Testis (tissue), 3 donors: Measurements from ENCODE around the gene HSPA12A. TPM values are rescaled to one million over a fixed set of nuclear protein-coding genes. Genes with fewer than 3 reads are reported as not detected.

Experiments used
- DNase-seq: peaks from one replicate; pipeline ENCODE4 v3.0.0-alpha.2; 2019
- H3K27ac ChIP-seq, 2 donors: fragments of 200-600 bp; sonication (generic); one replicate each; pipeline ENCODE4 v1.5.1; 2019
- H3K27me3 ChIP-seq: fragments of 200-600 bp; sonication (generic); one replicate; pipeline ENCODE4 v1.5.1; 2019
- H3K36me3 ChIP-seq: fragments of 200-600 bp; sonication (generic); one replicate; pipeline ENCODE4 v1.5.1; 2017; ENCODE audit warnings: low read depth; ENCODE audit errors: missing control alignments
- H3K4me1 ChIP-seq: fragments of 200-600 bp; sonication (generic); one replicate; pipeline ENCODE4 v1.5.1; 2019
- H3K4me3 ChIP-seq, 2 donors: fragments of 200-600 bp; sonication (generic); one replicate each; pipeline ENCODE4 v1.5.1; 2017 to 2019
- H3K9me3 ChIP-seq: fragments of 200-600 bp; sonication (generic); one replicate; pipeline ENCODE4 v1.5.1; 2017
- CTCF ChIP-seq, 3 experiments: fragments of 450-650 bp in 2 of 3; fragments of 200-600 bp in 1 of 3; sonication (generic) in 1 of 3; IDR thresholded peaks; one replicate each; pipeline ENCODE4 v1.5.1; 2016 to 2019; ENCODE audit warnings: antibody characterized with exemption in 3 of 3, mild to moderate bottlenecking in 2 of 3, moderate library complexity in 1 of 3
- POLR2A ChIP-seq: fragments of 450-650 bp; IDR thresholded peaks from one replicate; pipeline ENCODE4 v1.6.1; 2017; ENCODE audit warnings: antibody characterized with exemption, mild to moderate bottlenecking, moderate library complexity
- WGBS, 2 donors: methylation state at CpG; one replicate each; pipeline ENCODE4 v1.1.5; 2018; 5-methylcytosine and 5-hydroxymethylcytosine counted together
- intact Hi-C: fragments of 100-400 bp; cut with DNase I; formaldehyde crosslinking; loops from one replicate; pipeline ENCODE4 v1.15.1; 2023; ENCODE audit warnings: low total_unique reads
- polyA plus RNA-seq: library from polyadenylated mRNA; stranded (reverse); fragments of 350-450 nt; fragmentation: Illumina TruSeq; extraction: RNeasy Lipid Tissue Mini Kit (QIAGEN cat#74804); gene quantifications from one replicate; pipeline ENCODE4 v1.2.3, GENCODE V29; 2014; ENCODE audit warnings: low read depth, low replicate concordance; ENCODE audit not compliant: insufficient read depth
- total RNA-seq, 2 donors: library from RNA; depleted of rRNA; stranded (reverse); fragments of >200 nt; gene quantifications; one replicate each; pipeline ENCODE4 v1.2.3, GENCODE V29; 2016

HSPA12A gene
- total and polyA plus RNA-seq, 3 donors from 2014 or later = 20.9 to 34.6 (median 28.4) TPM

GRCh38 chr10:116719804-116720203, 22.6 kb downstream of the HSPA12A start:
- H3K36me3 ChIP-seq = no peaks in the 10 kb centered on the region
- H3K9me3 ChIP-seq = no peaks in the 10 kb centered on the region
- DNase-seq = no peak
- no peaks in the 10 kb centered on the region for H3K27me3 ChIP-seq
- peaks cover 47% of the 10 kb centered on the region for H3K4me1 ChIP-seq
- intact Hi-C loops = no loop called here
- H3K4me3 ChIP-seq = no peak overlapping the region
- TF ChIP-seq CTCF (IDR thresholded peaks at IDR 0.05) (no peak), POLR2A (no peak)
- H3K27ac ChIP-seq = no peak overlapping the region
- WGBS, 2 donors = 58 to 68% methylated on average over 1 of the region's 1 CpG

DNA sequence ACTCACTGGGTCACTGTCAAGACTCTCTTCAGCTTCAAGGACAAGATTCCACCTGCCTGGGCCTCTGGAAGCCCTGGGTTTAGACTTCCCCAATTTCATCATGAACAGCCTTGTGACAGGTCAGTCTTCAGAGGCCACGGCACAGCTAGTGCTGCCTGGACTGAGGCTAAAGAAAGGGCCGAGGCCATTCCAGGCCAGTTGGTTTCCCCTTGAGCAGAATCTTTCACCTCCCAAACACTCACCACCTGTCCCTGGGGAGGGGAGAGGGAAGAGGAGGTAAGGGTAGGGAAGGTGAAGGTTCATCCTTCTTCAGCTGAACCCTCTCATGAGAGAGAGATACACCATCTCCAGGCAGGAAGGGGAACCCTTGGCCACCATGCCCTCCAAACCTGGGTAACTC, 24.3 kb downstream of the HSPA12A start:
- WGBS, 2 donors = 68 to 82% methylated on average over 2 of the region's 2 CpGs
- Histone ChIP-seq H3K36me3 (no peaks in the 10 kb centered on the region), H3K4me1 (peaks cover 47% of the 10 kb centered on the region), H3K27ac (no peak overlapping the region), H3K27me3 (no peaks in the 10 kb centered on the region), H3K4me3 (no peak overlapping the region), H3K9me3 (no peaks in the 10 kb centered on the region)
- no peak for DNase-seq
- no peak for TF ChIP-seq CTCF (IDR thresholded peaks at IDR 0.05)
- no peak for TF ChIP-seq POLR2A
- intact Hi-C loops = no loop called here

GRCh38 chr10:116716381-116716780, 26.0 kb downstream of the HSPA12A start:
- peaks cover 35% of the 10 kb centered on the region for H3K4me1 ChIP-seq
- TF ChIP-seq CTCF (IDR thresholded peaks at IDR 0.05) (no peak), POLR2A (no peak)
- no peaks in the 10 kb centered on the region for H3K36me3 ChIP-seq
- no peak overlapping the region for H3K27ac ChIP-seq
- no peaks in the 10 kb centered on the region for H3K27me3 ChIP-seq
- intact Hi-C loops = no loop called here
- WGBS, 2 donors = 52 to 69% methylated on average over 3 to 4 of the region's 4 CpGs
- no peaks in the 10 kb centered on the region for H3K9me3 ChIP-seq
- DNase-seq = no peak
- no peak overlapping the region for H3K4me3 ChIP-seq

DNA sequence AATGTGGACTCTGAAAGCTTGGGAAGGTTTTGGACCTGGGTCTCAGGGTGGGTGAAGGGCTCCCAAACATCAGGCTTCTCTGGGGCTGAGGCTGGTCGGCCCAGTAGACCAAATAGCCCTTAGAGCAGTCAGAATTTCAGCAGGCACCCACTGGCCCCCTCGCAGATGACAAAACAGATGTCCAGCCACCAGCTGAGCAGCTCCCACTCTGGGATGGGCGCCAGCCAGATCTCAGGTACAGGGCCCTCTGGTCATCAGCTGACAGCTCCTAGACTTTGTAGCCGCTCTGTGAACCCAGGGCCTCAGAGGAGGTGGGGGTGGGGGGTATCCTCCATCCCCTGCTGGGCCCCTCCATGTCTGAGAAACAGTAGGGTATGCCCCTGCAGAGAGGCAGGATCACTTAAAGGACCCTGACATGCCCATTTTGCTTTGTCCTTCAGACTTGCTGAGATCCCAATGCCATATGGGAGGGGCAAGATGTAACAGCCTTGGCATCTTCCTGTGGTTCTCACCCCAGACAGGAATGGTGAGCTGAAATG, 26.5 kb downstream of the HSPA12A start:
- DNase-seq = no peak
- Histone ChIP-seq H3K4me1 (peaks cover 30% of the 10 kb centered on the region), H3K27me3 (no peaks in the 10 kb centered on the region), H3K27ac (no peak overlapping the region), H3K36me3 (no peaks in the 10 kb centered on the region), H3K4me3 (no peak overlapping the region), H3K9me3 (no peaks in the 10 kb centered on the region)
- intact Hi-C loops = no loop called here
- no peak for TF ChIP-seq POLR2A
- TF ChIP-seq CTCF (IDR thresholded peaks at IDR 0.05) = no peak
- 90% methylated on average over 4 of the region's 4 CpGs; no CpG with 5 or more reads in 1 of the 2 donors for WGBS, 2 donors

DNA sequence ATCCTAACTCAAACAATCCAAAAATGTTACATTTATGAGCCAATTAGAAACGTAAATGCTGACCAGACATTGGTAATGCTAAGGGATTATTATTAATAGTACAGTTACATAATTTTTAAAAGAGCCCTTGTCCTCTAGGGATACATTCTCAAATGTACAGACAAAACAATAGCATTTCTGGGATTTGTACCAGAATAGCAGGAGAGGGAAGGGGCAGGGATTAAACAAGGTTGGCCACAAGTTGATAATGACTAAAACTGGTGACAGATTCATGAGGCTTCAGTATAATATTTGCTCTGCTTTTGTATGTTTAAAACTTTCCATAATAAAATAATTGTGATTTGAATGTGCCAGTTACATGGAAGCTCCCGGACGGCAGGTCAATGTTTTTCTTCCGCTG, 27.0 kb downstream of the HSPA12A start:
- intact Hi-C loops = no loop called here
- no peak for DNase-seq
- H3K4me3 ChIP-seq = no peak overlapping the region
- peaks cover 29% of the 10 kb centered on the region for H3K4me1 ChIP-seq
- TF ChIP-seq POLR2A (no peak), CTCF (IDR thresholded peaks at IDR 0.05) (no peak)
- H3K9me3 ChIP-seq = no peaks in the 10 kb centered on the region
- H3K27me3 ChIP-seq = no peaks in the 10 kb centered on the region
- no peak overlapping the region for H3K27ac ChIP-seq
- H3K36me3 ChIP-seq = no peaks in the 10 kb centered on the region
- 83 to 84% methylated on average over 4 of the region's 4 CpGs for WGBS, 2 donors
